HepG2 (cell line): ENCODE measurements around the gene BHLHE23. TPM values are rescaled to one million over a fixed set of nuclear protein-coding genes. Genes with fewer than 3 reads are reported as not detected.

ENCODE experiments used
- ATAC-seq: fragments of 200-7000 bp; cut with Tn5 transposase; 3 replicates; pipeline ENCODE4 v1.9.1; 2020; ENCODE audit warnings: mild to moderate bottlenecking, moderate library complexity
- BruUV-seq: library from RNA; stranded (reverse); fragments of 400-500 nt; replicated peaks from 2 replicates; lab custom pipeline; 2021; lab: Mats Ljungman, UMichigan
- CTCF ChIA-PET: fragments of 300-600 bp; formaldehyde crosslinking; extraction: SDS; loops from one replicate; lab custom pipeline; 2021; ENCODE audit warnings: low total read pairs, inconsistent platforms, low intra/inter-chr PET ratio; lab: Yijun Ruan, JAX
- POLR2A ChIA-PET: fragments of 350-600 bp; sonication (Branson Sonifier 250); formaldehyde crosslinking; loops from one replicate; lab custom pipeline; 2020; ENCODE audit warnings: antibody characterized with exemption, inconsistent platforms; lab: Yijun Ruan, JAX
- DNase-seq: peaks from one replicate; pipeline ENCODE4 v3.0.0-alpha.2; 2015; ENCODE audit warnings: low spot score
- FAIRE-seq: peaks from 3 replicates; lab custom pipeline; 2011; peaks lifted over from hg19 to GRCh38; lab: Jason Lieb, UNC
- H2AFZ ChIP-seq: one replicate; pipeline ENCODE4 v1.6.1; 2011; ENCODE audit warnings: low read length, inconsistent platforms
- H3K27ac ChIP-seq: fragments of 300-600 bp; 3 replicates; pipeline ENCODE4 v1.8.0; 2011; ENCODE audit warnings: mixed run types, mild to moderate bottlenecking, mixed read lengths, low read length, inconsistent platforms; ENCODE audit not compliant: insufficient read depth; ENCODE audit errors: extremely low read length
- H3K27me3 ChIP-seq, 2 experiments: fragments of 200-600 bp in 1 of 2; 2 replicates in 1 of 2; 3 replicates in 1 of 2; pipeline versions ENCODE4 v1.6.0 to v1.8.0; 2011; ENCODE audit warnings: low read length in 2 of 2, mild to moderate bottlenecking in 2 of 2, moderate library complexity in 2 of 2, inconsistent platforms in 1 of 2; ENCODE audit not compliant: insufficient read depth in 2 of 2, control insufficient read depth in 1 of 2
- H3K36me3 ChIP-seq, 2 experiments: fragments of 200-600 bp in 1 of 2; replicated peaks in 1 of 2; 2 replicates in 1 of 2; 3 replicates in 1 of 2; pipeline versions ENCODE4 v1.5.1 to v1.8.0; 2011; ENCODE audit warnings: low read length in 2 of 2, inconsistent platforms in 1 of 2; ENCODE audit not compliant: insufficient read depth in 2 of 2, control insufficient read depth in 1 of 2
- H3K4me1 ChIP-seq: 2 replicates; pipeline ENCODE4 v1.5.1; 2012; ENCODE audit warnings: low read length, inconsistent platforms; ENCODE audit not compliant: insufficient read depth
- H3K4me2 ChIP-seq: 2 replicates; pipeline ENCODE4 v1.6.0; 2011; ENCODE audit warnings: low read depth, low read length, inconsistent platforms
- H3K4me3 ChIP-seq, 3 experiments: fragments of 200-600 bp in 1 of 3; sonication (generic), shearing (Covaris generic) in 1 of 3; replicated peaks in 1 of 3; 2 replicates each; pipeline ENCODE4 v1.5.1; 2011 to 2016; ENCODE audit warnings: low read length in 3 of 3, inconsistent platforms in 2 of 3, low read depth in 2 of 3, mild to moderate bottlenecking in 2 of 3, control low read depth in 1 of 3, mixed read lengths in 1 of 3; ENCODE audit not compliant: insufficient read depth in 1 of 3
- H3K79me2 ChIP-seq: one replicate; pipeline ENCODE4 v1.6.1; 2011; ENCODE audit warnings: low read length, inconsistent platforms; ENCODE audit not compliant: insufficient read depth
- H3K9ac ChIP-seq: 2 replicates; pipeline ENCODE4 v1.6.0; 2011; ENCODE audit warnings: mild to moderate bottlenecking, low read depth, low read length, inconsistent platforms; ENCODE audit not compliant: insufficient read depth
- H3K9me3 ChIP-seq: 2 replicates; pipeline ENCODE4 v1.5.1; 2012; ENCODE audit warnings: mild to moderate bottlenecking, low read length
- H4K20me1 ChIP-seq: 2 replicates; pipeline ENCODE4 v1.6.0; 2011; ENCODE audit warnings: inconsistent platforms, mild to moderate bottlenecking, low read length, moderate library complexity; ENCODE audit not compliant: insufficient read depth
- ARNT ChIP-seq: fragments of 450-650 bp; IDR thresholded peaks from 2 replicates; pipeline ENCODE4 v1.6.1; 2017
- CSRNP1 ChIP-seq: sonication (generic); formaldehyde crosslinking; IDR thresholded peaks from 2 replicates; pipeline ENCODE4 v1.8.1; 2023; ENCODE audit warnings: mild to moderate bottlenecking, missing genetic modification reagents
- DNMT1 ChIP-seq: sonication (generic); formaldehyde crosslinking; IDR thresholded peaks from 2 replicates; pipeline ENCODE4 v1.5.1; 2020; ENCODE audit warnings: mild to moderate bottlenecking, missing genetic modification reagents
- NR2F1 ChIP-seq, 2 experiments: fragments of 450-650 bp in 1 of 2; formaldehyde crosslinking in 1 of 2; IDR thresholded peaks; 2 replicates each; pipeline versions ENCODE4 v1.5.0 to v1.6.1; 2016 to 2020; ENCODE audit warnings: mild to moderate bottlenecking in 1 of 2, missing compliant biosample characterization in 1 of 2, missing genetic modification reagents in 1 of 2, moderate library complexity in 1 of 2
- RBFOX2 ChIP-seq: fragments of 200-400 bp; formaldehyde crosslinking; IDR thresholded peaks from 2 replicates; pipeline ENCODE4 v1.6.1; 2017; ENCODE audit warnings: low read depth, mild to moderate bottlenecking, low read length
- TGIF2 ChIP-seq: IDR thresholded peaks from 2 replicates; pipeline ENCODE4 v1.6.1; 2016; ENCODE audit warnings: control low read depth, missing compliant biosample characterization
- ZC3H13 ChIP-seq: sonication (generic); formaldehyde crosslinking; IDR thresholded peaks from 2 replicates; pipeline ENCODE4 v1.8.1; 2023; ENCODE audit warnings: mild to moderate bottlenecking, missing genetic modification reagents, moderate library complexity
- ZNF605 ChIP-seq: sonication (generic); formaldehyde crosslinking; IDR thresholded peaks from 2 replicates; pipeline ENCODE4 v1.8.0; 2022; ENCODE audit warnings: mild to moderate bottlenecking, missing genetic modification reagents
- ZNF724P ChIP-seq: sonication (generic); formaldehyde crosslinking; IDR thresholded peaks from 2 replicates; pipeline ENCODE4 v1.8.0; 2022; ENCODE audit warnings: missing genetic modification reagents, borderline replicate concordance
- ZNF788 ChIP-seq: sonication (generic); formaldehyde crosslinking; IDR thresholded peaks from 2 replicates; pipeline ENCODE4 v1.5.0; 2020; ENCODE audit warnings: mild to moderate bottlenecking, missing genetic modification reagents, borderline replicate concordance
- ZNF790 ChIP-seq: sonication (generic); formaldehyde crosslinking; IDR thresholded peaks from 2 replicates; pipeline ENCODE4 v1.8.0; 2022; ENCODE audit warnings: missing genetic modification reagents, mild to moderate bottlenecking, borderline replicate concordance
- ZNF879 ChIP-seq: sonication (generic); formaldehyde crosslinking; IDR thresholded peaks from 2 replicates; pipeline ENCODE4 v1.8.1; 2023; ENCODE audit warnings: missing genetic modification reagents
- WGBS: methylation state at CpG from one replicate; pipeline ENCODE4 v1.1.6; 2017; ENCODE audit warnings: low lambda C conversion rate; 5-methylcytosine and 5-hydroxymethylcytosine counted together
- in situ Hi-C: cut with HindIII; loops from 2 replicates; pipeline ENCODE4 v1.10.0; 2017; ENCODE audit warnings: low pct_unique_long_range_greater_than_20kb; ENCODE audit not compliant: extremely low pct_ligation_motif_present
- intact Hi-C: fragments of 100-400 bp; cut with micrococcal nuclease; formaldehyde crosslinking; loops from one replicate; pipeline ENCODE4 v1.10.0; 2022; ENCODE audit not compliant: unreplicated experiment
- polyA plus RNA-seq, 8 experiments: library from polyadenylated mRNA; depleted of rRNA in 3 of 8; stranded (reverse) in 7 of 8; unstranded in 1 of 8; fragments of >200 nt; fragmentation: Illumina TruSeq in 4 of 8; extraction: Trizol in 4 of 8; gene quantifications; 2 replicates each; pipeline versions ENCODE4 v1.2.1 to v1.2.3, GENCODE V29; 2011 to 2016; ENCODE audit warnings: low read depth in 4 of 8, missing spikeins in 1 of 8, mixed read lengths in 1 of 8; ENCODE audit not compliant: insufficient read depth in 1 of 8
- total RNA-seq, 5 experiments: library from RNA; depleted of rRNA; stranded (reverse); fragments of >200 nt; fragmentation: Illumina TruSeq; extraction: Trizol; gene quantifications; 2 replicates each; pipeline ENCODE4 v1.2.3, GENCODE V29; 2016; ENCODE audit warnings: low read depth in 1 of 5
- TF ChIP-seq, protein P1 (sequence below): sonication (generic); formaldehyde crosslinking; IDR thresholded peaks from 2 replicates; pipeline ENCODE4 v1.4.0; 2020; ENCODE audit warnings: missing genetic modification reagents, borderline replicate concordance
- TF ChIP-seq, protein P2 (sequence below): sonication (generic); formaldehyde crosslinking; IDR thresholded peaks from 2 replicates; pipeline ENCODE4 v1.5.0; 2020; ENCODE audit warnings: missing genetic modification reagents
- TF ChIP-seq, protein P3 (sequence below): sonication (generic); formaldehyde crosslinking; IDR thresholded peaks from 2 replicates; pipeline ENCODE4 v1.8.0; 2022; ENCODE audit warnings: mild to moderate bottlenecking, missing genetic modification reagents

The BHLHE23 gene
- total and polyA plus RNA-seq, 2 of the 13 experiments (the other 11 are each of a cell fraction or from before 2014, with no cell fraction given): not detected

DNA sequence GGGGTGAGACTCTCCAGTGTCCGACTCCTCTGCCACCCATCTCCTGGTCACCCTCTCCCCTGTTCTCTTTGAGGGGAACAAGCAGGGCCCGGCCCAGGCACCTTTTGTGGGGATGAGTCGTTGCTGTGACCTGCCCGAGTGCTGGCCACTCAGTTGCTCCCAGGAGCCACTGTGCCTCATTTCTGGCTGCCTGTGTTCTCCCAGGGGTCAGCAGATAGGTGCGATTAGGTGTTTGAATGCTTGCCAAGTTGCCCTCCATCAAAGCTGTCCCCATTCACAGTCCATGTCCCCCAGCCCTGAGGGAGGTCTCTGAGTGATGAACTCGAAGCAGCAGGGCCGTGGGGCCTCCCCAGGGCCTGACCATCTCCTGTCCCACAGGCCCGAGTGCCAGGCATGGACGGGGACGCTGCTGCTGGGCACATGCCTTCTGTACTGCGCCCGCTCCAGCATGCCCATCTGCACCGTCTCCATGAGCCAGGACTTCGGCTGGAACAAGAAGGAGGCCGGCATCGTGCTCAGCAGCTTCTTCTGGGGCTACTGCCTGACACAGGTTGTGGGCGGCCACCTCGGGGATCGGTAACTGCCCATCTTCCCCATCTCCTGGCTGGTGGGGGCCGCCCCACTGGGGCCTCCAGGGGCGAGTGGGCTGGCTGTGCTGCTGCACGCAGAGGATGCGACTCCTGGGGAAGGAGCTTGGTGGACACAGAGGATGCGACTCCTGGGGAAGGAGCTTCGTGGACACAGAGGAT is 50.2 kb downstream of the BHLHE23 start:
- H3K27me3 ChIP-seq: no peaks in the 10 kb centered on the region; a peak in 1 of 5 replicates
- WGBS: 93% methylated on average over 25 of the region's 25 CpGs
- peak overlapping the region; percentile 100 for H3K4me2 ChIP-seq
- POLR2A ChIA-PET: interaction anchor here (1.0 to 8.8 kb wide), 7 partner anchors 20 to 289 kb away, joined by 3 to 205 read pairs (median 54); partner anchors contain the start of genes DIDO1, GID8 and TCFL5
- H3K36me3 ChIP-seq: peaks cover 43 to 54% of the 10 kb centered on the region in 2 experiments
- H3K27ac ChIP-seq: peak overlapping the region; percentile 93
- H3K79me2 ChIP-seq: peaks cover 55% of the 10 kb centered on the region
- CTCF ChIA-PET: no interaction called here
- H3K9ac ChIP-seq: peak overlapping the region; percentile 95
- DNase-seq: no peak
- peaks cover 53% of the 10 kb centered on the region for H3K4me1 ChIP-seq
- no peak for FAIRE-seq
- peaks cover 45% of the 10 kb centered on the region for H4K20me1 ChIP-seq
- ATAC-seq: no peak
- in situ Hi-C loops (no loop called here), intact Hi-C loops (no loop called here)
- peak overlapping the region in 1 of 3 experiments; percentile 65; a peak in 2 of 6 replicates for H3K4me3 ChIP-seq
- no TSS peak for BruUV-seq
- H3K9me3 ChIP-seq: no peaks in the 10 kb centered on the region
- no peak overlapping the region for H2AFZ ChIP-seq
- TF ChIP-seq CSRNP1 (CRISPR knock-in tag) (no peak), TGIF2 (CRISPR knock-in tag) (no peak), DNMT1 (CRISPR knock-in tag) (0 out of 2 replicates have a peak, but pooled peaks have one; percentile 37), ZC3H13 (0 out of 2 replicates have a peak, but pooled peaks have one; percentile 4), ZNF788 (CRISPR knock-in tag) (0 out of 2 replicates have a peak, but pooled peaks have one; percentile 12), ZNF790 (CRISPR knock-in tag) (peak; percentile 39; the same call in 1 of the 2 replicates), ZNF879 (CRISPR knock-in tag) (no peak), ARNT (no peak), RBFOX2 (peak; percentile 66), ZNF605 (CRISPR knock-in tag) (0 out of 2 replicates have a peak, but pooled peaks have one; percentile 61), NR2F1 (CRISPR knock-in tag; IDR thresholded peaks at IDR 0.05) (0 out of 4 replicates have a peak, but pooled peaks of 1 of the 2 experiments have one; percentile 3), ZNF724P (CRISPR knock-in tag) (no peak)
- TF ChIP-seq, protein P1, sequence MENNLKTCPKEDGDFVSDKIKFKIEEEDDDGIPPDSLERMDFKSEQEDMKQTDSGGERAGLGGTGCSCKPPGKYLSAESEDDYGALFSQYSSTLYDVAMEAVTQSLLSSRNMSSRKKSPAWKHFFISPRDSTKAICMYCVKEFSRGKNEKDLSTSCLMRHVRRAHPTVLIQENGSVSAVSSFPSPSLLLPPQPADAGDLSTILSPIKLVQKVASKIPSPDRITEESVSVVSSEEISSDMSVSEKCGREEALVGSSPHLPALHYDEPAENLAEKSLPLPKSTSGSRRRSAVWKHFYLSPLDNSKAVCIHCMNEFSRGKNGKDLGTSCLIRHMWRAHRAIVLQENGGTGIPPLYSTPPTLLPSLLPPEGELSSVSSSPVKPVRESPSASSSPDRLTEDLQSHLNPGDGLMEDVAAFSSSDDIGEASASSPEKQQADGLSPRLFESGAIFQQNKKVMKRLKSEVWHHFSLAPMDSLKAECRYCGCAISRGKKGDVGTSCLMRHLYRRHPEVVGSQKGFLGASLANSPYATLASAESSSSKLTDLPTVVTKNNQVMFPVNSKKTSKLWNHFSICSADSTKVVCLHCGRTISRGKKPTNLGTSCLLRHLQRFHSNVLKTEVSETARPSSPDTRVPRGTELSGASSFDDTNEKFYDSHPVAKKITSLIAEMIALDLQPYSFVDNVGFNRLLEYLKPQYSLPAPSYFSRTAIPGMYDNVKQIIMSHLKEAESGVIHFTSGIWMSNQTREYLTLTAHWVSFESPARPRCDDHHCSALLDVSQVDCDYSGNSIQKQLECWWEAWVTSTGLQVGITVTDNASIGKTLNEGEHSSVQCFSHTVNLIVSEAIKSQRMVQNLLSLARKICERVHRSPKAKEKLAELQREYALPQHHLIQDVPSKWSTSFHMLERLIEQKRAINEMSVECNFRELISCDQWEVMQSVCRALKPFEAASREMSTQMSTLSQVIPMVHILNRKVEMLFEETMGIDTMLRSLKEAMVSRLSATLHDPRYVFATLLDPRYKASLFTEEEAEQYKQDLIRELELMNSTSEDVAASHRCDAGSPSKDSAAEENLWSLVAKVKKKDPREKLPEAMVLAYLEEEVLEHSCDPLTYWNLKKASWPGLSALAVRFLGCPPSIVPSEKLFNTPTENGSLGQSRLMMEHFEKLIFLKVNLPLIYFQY (CRISPR knock-in tag): no peak
- TF ChIP-seq, protein P2, sequence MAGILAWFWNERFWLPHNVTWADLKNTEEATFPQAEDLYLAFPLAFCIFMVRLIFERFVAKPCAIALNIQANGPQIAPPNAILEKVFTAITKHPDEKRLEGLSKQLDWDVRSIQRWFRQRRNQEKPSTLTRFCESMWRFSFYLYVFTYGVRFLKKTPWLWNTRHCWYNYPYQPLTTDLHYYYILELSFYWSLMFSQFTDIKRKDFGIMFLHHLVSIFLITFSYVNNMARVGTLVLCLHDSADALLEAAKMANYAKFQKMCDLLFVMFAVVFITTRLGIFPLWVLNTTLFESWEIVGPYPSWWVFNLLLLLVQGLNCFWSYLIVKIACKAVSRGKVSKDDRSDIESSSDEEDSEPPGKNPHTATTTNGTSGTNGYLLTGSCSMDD: 0 out of 2 replicates have a peak, but pooled peaks have one; percentile 73
- TF ChIP-seq, protein P3, sequence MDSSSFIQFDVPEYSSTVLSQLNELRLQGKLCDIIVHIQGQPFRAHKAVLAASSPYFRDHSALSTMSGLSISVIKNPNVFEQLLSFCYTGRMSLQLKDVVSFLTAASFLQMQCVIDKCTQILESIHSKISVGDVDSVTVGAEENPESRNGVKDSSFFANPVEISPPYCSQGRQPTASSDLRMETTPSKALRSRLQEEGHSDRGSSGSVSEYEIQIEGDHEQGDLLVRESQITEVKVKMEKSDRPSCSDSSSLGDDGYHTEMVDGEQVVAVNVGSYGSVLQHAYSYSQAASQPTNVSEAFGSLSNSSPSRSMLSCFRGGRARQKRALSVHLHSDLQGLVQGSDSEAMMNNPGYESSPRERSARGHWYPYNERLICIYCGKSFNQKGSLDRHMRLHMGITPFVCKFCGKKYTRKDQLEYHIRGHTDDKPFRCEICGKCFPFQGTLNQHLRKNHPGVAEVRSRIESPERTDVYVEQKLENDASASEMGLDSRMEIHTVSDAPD (CRISPR knock-in tag): no peak
